ENCODE data around the gene TMEM183A.
A peak's percentile ranks its signal among the peaks of the same experiment; 100 is the strongest.

The TMEM183A gene

DNA sequence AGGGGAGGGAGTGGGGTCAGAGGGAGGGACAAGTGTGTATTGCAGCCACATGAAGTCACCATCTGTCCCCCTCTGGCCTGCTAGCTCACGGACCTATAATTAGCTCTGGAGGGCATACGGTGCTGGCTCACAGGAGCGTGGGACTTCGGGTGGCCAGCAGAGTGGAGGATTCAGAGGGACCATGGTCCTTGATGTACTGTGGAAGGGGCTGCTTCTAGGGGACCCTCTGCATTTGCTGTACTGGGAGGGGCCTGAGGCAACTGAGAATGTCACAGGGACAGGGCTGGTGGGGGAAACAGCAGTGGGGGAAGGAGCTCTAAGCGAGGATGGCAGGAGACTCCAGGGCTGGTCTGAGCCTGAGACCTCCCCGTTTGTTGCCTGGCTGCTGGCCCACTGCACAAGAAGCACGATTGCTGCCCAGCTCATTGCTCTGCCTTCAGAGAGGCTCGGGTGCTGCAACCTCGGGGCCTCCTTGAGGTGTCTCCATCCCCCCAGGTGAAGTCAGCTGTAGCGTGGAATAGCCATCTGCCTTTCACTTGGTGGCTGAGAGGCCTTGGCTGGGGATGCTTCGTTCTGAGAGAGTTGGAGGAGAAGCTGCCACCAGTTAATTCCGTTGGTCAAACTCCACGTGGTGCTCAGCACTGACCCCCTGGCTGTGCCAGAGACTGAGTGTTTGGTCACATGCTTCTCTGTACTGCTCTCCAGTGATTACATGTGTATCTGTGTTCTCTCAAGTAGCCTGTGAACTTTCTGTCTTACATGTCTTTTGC, 21.8 kb downstream of the TMEM183A start:
- DNase-seq (ENCODE audit: low read depth, low spot score) = no peak

DNA sequence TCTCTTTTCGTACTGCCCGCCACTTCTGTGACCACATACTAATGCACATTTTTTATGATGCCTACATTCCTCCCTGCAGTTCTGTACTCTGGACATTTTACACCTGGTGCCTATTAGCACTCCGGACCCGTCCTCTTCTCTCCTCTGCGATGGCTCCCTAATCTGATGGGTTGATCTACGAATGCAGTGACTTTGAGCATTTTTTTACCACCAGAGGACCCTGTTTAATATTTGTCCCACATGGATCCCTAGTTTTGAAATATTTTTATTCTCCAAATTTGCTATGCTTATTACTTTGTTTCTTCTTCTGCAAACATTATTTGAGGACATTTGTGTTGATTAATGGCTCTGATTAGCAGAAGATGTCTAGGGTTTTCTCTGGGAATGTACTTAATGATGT, 24.3 kb downstream of the TMEM183A start:
- no peak for DNase-seq (ENCODE audit: low read depth, low spot score)

DNA sequence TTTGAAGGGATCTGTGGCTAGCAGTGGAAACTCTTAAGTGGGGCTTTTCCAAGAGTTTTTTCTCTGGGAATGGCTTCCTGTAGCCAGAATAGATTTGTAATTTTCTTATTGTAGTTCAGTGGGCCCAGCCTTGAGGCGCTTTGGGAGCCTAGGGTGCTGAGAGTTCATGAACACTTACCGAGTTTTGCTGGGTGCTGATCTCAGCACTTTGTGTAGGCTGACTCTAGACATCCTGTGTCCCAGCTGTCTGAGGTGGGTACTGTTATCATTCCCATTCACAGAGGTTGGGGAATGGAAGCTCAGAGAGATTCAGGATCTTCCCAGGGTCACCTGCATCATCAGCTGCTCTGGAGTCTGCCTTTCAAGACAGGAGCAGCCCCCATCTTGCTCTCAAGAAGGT, 26.1 kb downstream of the TMEM183A start:
- DNase-seq (ENCODE audit: low read depth, low spot score) = no peak

GRCh38 chr1:203033917-203034316, 26.7 kb downstream of the TMEM183A start:
- no peak for DNase-seq (ENCODE audit: low read depth, low spot score)

GRCh38 chr1:203034422-203035110, 27.4 kb downstream of the TMEM183A start:
- no peak for DNase-seq (ENCODE audit: low read depth, low spot score)

GRCh38 chr1:203035111-203036000, 28.2 kb downstream of the TMEM183A start:
- no peak for DNase-seq (ENCODE audit: low read depth, low spot score)

GRCh38 chr1:203036135-203036534, 29.0 kb downstream of the TMEM183A start:
- DNase-seq (ENCODE audit: low read depth, low spot score) = no peak

DNA sequence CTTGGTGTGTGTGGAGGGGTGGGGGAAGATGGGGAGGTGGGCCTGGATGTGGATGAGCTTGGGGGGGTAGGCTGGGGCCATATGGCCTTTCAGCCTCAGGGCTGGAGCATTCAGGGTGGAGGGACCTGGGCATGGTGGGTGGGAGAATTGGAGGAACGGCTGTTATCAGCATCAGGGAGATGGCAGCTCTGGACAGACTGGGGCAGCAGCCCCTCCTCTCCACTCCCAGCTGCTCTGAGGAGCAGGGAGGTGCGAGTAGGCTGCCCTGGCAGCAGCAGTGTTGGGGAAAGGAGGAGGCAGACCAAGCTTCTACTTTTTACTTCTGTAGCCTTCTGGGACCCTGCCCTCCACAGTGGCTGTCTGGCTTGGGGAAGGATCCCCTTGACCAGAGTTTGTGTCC, 29.4 kb downstream of the TMEM183A start:
- DNase-seq (ENCODE audit: low read depth, low spot score) = no peak

DNA sequence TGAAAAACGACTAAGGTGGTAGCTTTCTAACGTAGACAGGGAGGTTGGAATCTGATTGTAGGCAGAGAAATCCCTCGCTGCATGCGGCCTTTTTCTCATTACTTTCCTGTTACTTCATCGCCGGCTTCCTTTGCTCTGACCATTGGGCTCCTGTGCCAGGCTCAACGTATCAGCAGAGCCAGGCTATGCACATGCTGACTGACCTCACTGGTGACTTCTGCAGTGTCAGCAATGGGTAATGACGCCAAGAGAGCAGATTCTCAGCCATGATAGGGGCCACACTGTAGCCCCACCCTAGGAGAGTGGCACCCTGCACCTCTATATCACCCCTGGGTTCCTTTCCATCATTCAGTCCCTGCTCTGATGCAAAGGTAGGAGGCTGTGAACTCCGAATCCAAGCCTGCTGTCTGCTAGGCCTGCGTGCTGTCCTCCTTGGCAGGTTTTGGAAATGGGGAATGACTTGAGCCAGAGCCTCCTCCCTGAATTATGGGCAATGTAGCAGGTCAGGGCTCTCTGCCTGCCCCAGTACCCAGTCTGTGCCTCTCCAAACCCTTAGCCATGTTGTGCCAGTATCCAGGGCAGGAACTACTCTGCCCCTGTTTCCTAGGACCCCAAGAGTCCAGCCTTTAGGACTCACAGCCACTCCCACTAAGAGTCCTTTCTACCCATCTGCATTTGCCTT, 30.5 kb downstream of the TMEM183A start:
- DNase-seq (ENCODE audit: low read depth, low spot score) = no peak

DNA sequence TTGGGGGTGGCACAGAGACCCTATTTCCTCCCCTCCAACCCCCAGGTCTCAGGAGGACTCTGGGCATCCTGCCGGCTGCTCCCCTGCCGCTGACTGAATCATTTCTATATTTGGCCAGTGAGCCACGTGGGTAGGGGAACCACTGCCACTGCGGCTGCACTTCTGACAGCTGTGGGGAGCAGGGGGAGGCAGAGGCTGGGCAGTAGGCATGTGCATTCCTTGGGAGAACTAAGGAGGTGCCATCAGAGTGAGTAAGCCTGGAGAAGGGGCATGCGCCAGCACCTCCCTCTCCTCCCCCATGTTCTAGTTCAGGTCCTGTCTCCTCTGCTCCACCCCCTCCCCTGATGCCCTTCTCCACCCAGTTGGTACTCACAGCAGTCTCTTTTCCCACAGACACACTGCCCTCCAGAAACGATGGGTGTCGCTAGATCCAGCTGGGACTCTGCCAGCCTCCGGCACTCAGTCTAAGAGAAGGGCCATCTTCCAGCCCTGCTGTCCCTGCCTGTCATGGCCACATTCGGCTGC, 31.1 kb downstream of the TMEM183A start:
- DNase-seq (ENCODE audit: low read depth, low spot score) = no peak

DNA sequence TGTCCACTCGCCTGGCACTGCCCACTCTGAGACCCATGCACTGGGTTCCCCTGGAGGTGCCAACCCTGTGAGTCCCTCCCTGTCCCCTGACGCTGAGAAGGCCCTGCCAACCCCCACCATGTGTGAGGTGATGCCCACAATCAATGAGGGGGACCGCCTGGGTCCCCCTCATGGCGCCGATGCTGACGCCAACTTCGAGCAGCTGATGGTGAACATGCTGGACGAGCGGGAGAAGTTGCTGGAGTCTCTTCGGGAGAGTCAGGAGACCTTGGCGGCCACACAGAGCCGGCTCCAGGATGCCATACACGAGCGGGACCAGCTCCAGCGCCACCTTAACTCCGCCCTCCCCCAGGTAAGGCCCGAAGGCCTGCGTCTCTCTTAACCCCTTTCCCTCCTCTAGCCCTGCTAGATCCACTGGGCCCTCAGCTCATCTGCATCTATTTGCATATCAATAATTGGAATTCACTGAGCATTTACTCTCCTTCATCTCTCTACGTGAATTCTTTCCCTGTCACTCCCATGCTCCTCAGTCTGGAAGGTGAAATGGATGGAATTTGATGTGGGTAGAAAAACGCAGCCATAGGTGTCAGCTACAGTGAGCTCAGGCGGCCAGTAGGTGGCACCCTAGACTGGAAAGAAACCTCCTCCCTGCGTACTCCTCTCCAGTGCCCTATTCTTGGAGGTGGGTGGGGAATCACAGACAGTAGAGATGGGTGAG, 31.9 kb downstream of the TMEM183A start:
- DNase-seq (ENCODE audit: low read depth, low spot score) = peak; percentile 85

GRCh38 chr1:203039609-203040512, 32.7 kb downstream of the TMEM183A start:
- DNase-seq (ENCODE audit: low read depth, low spot score) = peak; percentile 82

DNA sequence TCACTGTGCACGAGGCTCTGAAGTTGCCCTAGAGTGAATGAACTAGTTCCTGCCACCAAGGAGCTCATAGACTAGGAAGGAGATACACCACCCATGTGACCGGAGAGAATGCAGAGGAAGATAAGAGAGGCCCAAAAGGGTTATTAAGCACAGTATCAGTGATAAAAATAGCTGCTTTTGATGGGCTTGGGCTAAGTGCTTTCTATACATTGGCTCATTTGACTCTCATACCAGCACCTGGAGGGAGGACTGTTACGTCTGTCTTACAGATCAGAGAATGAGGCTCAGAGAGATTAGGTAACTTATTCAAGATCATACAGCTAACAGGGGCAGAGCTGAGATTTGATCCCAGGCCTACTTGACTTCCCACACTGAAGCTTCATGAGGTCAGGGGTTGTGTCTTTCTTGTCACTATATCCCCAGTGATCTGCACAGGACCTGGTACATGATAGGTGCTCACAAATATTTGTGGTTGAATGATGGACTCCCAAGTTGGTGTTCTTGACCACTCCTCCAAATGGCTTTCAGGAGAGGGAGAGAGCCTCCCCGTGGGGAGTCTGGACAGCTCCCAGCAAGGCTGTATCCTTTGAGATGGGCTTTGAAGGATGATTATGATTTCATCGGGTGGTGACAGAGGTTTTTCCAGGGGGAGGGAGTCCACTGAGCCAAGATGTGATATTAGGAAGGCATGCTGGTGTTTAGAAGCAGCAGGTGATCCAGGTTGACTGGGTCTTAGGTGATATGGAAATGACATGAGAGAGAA, 33.5 kb downstream of the TMEM183A start:
- DNase-seq (ENCODE audit: low read depth, low spot score) = no peak

DNA sequence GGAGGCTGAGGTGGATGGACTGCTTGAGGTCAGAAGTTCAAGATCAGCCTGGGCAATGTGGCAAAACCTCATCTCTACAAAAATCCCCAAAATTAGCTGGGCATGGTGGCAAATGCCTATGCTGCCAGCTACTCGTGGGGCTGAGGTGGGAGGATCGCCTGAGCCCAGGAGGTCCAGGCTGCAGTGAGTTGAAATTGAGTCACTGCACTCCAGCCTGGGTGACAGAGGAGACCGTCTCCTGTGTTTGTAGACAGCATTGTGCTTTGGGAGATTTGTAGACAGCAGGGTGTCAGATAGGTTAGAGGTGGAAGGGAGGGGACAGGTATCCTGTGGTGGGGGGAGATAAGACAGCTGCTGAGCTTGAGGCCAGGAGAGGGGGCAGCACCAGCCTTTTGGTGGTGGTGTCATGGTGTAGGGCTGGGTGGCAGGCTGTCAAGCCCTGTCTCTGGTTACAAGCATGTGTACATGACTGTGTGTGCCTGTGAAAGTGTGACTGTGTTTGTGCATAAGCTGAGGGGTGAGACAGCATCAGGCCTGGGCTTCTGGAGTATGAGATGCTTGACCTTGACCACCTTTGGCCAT, 34.3 kb downstream of the TMEM183A start:
- DNase-seq (ENCODE audit: low read depth, low spot score) = no peak

DNA sequence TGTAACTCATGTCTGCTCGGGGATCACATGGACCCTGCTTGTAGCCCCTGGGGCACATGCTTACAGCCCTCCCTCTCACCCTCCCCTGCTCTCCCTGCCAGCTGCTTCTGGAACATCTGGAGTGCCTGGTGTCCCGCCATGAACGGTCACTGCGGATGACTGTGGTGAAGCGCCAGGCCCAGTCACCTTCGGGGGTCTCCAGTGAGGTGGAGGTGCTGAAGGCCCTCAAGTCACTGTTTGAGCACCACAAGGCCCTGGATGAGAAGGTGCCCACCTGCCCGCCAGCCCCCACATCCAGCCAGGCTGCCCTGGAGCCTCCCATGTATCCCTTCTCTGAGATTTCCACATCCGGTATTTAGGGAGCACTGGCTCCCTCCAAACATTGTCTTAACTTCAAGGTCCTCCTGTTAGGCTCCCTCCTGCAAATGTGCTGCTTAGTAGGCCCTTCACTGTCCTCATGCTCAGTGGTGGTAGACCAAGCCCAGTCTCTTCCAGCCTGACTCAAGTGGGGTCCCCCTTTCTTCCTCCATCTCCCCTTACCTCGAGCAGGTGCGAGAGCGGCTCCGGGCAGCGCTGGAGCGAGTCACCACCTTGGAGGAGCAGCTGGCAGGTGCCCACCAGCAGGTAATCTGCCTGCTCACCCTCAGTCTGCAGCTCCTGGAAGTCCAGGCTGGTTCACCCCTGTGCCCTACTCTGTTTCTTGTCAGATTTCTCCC, 36.8 kb downstream of the TMEM183A start:
- DNase-seq (ENCODE audit: low read depth, low spot score) = no peak

DNA sequence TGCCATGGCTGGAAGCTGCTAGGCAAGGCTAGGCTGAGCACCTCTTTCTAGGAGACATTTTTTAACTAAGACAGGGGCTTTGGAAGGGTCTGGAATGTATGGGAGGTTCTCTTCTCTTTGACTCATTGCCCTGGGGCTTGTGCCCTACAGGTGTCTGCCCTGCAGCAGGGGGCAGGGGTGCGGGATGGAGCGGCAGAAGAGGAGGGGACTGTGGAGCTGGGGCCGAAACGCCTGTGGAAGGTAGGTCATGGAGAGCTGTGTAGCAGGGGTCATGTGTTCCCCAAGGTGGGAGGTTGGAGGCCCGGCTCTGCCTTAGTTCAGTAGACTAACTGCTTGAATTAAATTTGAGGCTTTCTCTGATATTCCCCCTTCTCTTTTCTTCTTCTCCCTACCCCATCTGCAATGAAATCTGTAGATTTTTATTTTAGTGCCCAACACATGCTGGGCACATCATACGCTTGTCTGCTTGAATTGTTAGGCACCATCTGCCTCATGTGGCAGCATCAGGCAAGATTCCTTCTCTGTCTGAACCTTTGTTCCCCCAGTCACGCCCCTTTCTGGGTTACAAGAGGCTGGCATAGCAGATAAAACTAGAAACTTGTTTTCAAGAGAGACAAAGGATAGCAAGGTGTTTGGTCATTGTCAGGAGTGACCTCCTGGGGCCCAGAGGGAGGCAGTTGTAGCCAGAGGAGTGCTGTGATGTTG, 37.5 kb downstream of the TMEM183A start:
- DNase-seq (ENCODE audit: low read depth, low spot score) = no peak

DNA sequence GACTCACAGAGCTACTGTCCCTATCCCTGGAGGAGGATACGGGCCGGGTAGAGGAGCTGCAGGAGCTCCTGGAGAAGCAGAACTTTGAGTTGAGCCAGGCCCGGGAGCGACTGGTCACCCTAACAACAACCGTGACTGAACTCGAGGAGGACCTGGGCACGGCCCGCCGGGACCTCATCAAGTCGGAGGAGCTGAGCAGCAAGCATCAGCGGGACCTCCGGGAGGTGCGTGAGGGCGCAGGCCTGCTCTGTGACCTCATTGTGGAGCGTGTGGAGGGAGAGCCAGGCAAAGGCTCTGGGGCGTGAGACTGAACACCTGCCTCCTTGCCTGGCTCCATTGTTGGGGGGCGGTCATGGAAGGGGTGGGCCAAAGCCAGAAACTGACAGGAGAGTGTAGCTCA, 38.2 kb downstream of the TMEM183A start:
- DNase-seq (ENCODE audit: low read depth, low spot score) = no peak

All from ELF-1 (cell line).